Tibial nerve (tissue), 4 donors: ENCODE data around the gene ASTL. TPM values are rescaled to one million over a fixed set of nuclear protein-coding genes. Genes with fewer than 3 reads are reported as not detected.
"Not testable (repeated sequence)": the region's sequence is repeated elsewhere in the genome, so short reads cannot be mapped to it uniquely, and the experiment has no call there.

Experiments used
- DNase-seq, 2 donors: peaks; one replicate each; pipeline ENCODE4 v3.0.0-alpha.2; 2019; ENCODE audit warnings: low spot score in 2 of 2
- H3K27ac ChIP-seq, 4 donors: fragments of 200-600 bp; sonication (generic) in 3 of 4; one replicate each; pipeline ENCODE4 v1.5.1; 2017 to 2019; ENCODE audit warnings: mild to moderate bottlenecking in 1 of 4
- H3K27me3 ChIP-seq, 2 donors: fragments of 200-600 bp; sonication (generic) in 1 of 2; one replicate each; pipeline versions ENCODE4 v1.5.1 to v1.6.0; 2017 to 2019
- H3K36me3 ChIP-seq, 3 donors: fragments of 200-600 bp; sonication (generic); one replicate each; pipeline ENCODE4 v1.5.1; 2018 to 2019
- H3K4me1 ChIP-seq, 4 donors: fragments of 200-600 bp; sonication (generic) in 3 of 4; one replicate each; pipeline ENCODE4 v1.5.1; 2017 to 2019
- H3K4me3 ChIP-seq, 4 donors: fragments of 200-600 bp; sonication (generic) in 3 of 4; one replicate each; pipeline ENCODE4 v1.5.1; 2017 to 2019; ENCODE audit warnings: mild to moderate bottlenecking in 1 of 4, moderate library complexity in 1 of 4
- H3K9me3 ChIP-seq, 4 donors: fragments of 200-600 bp; sonication (generic) in 3 of 4; one replicate each; pipeline ENCODE4 v1.5.1; 2017 to 2019
- CTCF ChIP-seq, 5 experiments: fragments of 200-600 bp in 3 of 5; fragments of 450-650 bp in 2 of 5; sonication (generic) in 3 of 5; IDR thresholded peaks; one replicate each; pipeline ENCODE4 v1.5.1; 2016 to 2019; ENCODE audit warnings: antibody characterized with exemption in 5 of 5, mild to moderate bottlenecking in 3 of 5, moderate library complexity in 2 of 5
- EP300 ChIP-seq, 2 donors: sonication (generic); formaldehyde crosslinking; IDR thresholded peaks; one replicate each; pipeline ENCODE4 v1.6.1; 2017; ENCODE audit warnings: antibody characterized with exemption in 2 of 2, mild to moderate bottlenecking in 1 of 2
- POLR2A ChIP-seq, 2 donors: fragments of 450-650 bp; IDR thresholded peaks; one replicate each; pipeline ENCODE4 v1.6.1; 2017; ENCODE audit warnings: antibody characterized with exemption in 2 of 2, mild to moderate bottlenecking in 2 of 2, moderate library complexity in 2 of 2
- WGBS, 2 donors: methylation state at CpG; one replicate each; pipeline ENCODE4 v1.1.5; 2018; 5-methylcytosine and 5-hydroxymethylcytosine counted together
- total RNA-seq, 4 donors: library from RNA; depleted of rRNA; stranded (reverse); fragments of >200 nt; gene quantifications; one replicate each; pipeline ENCODE4 v1.1.0, GENCODE V29; 2016

Gene ASTL
- total RNA-seq, 4 donors from 2014 or later, result 0.60 TPM; not detected in 3

GRCh38 chr2:96142217-96143113 is 4.2 kb upstream of the ASTL start:
- DNase-seq, result no peak
- Histone ChIP-seq H3K4me1 (peaks cover 0 to 26% (median 12%) of the 10 kb centered on the region in 4 donors), H3K27me3 (peaks cover 0 to 14% of the 10 kb centered on the region in 2 donors), H3K36me3 (no peaks in the 10 kb centered on the region), H3K4me3 (no peak overlapping the region), H3K9me3 (no peaks in the 10 kb centered on the region), H3K27ac (no peak overlapping the region)
- no peak for TF ChIP-seq EP300 (IDR thresholded peaks at IDR 0.05)
- 82 to 83% methylated on average over 15 to 24 of the region's 26 CpGs for WGBS, 2 donors

- WGBS, 2 donors, result 92 to 98% methylated on average over 5 of the region's 5 CpGs
- not testable (repeated sequence) for H3K4me3 ChIP-seq, H3K9me3 ChIP-seq, DNase-seq, H3K36me3 ChIP-seq, H3K27ac ChIP-seq
- H3K4me1 ChIP-seq, result peaks cover 0 to 22% (median 8%) of the 10 kb centered on the region in 4 donors
- H3K27me3 ChIP-seq, result peaks cover 0 to 18% of the 10 kb centered on the region in 2 donors
Measured at GRCh38 chr2:96141624-96141967, 3.3 kb upstream of the ASTL start.

- DNase-seq, result no peak
- H3K4me3 ChIP-seq, result no peak overlapping the region
- no peak overlapping the region for H3K27ac ChIP-seq
- H3K4me1 ChIP-seq, result peaks cover 0 to 17% (median 8%) of the 10 kb centered on the region in 4 donors
- WGBS, 2 donors, result 93 to 95% methylated on average over 13 of the region's 13 CpGs
- TF ChIP-seq EP300 (IDR thresholded peaks at IDR 0.05), result no peak
- no peak for TF ChIP-seq POLR2A (IDR thresholded peaks at IDR 0.05)
- no peaks in the 10 kb centered on the region for H3K9me3 ChIP-seq
- H3K27me3 ChIP-seq, result peaks cover 0 to 18% of the 10 kb centered on the region in 2 donors
- no peaks in the 10 kb centered on the region for H3K36me3 ChIP-seq
Measured at GRCh38 chr2:96140941-96141623, 2.8 kb upstream of the ASTL start.

- no peaks in the 10 kb centered on the region for H3K9me3 ChIP-seq
- no peak overlapping the region for H3K27ac ChIP-seq
- H3K36me3 ChIP-seq, result no peaks in the 10 kb centered on the region
- peaks cover 0 to 3% (median 0%) of the 10 kb centered on the region in 4 donors for H3K4me1 ChIP-seq
- DNase-seq, result no peak
- WGBS, 2 donors, result 77 to 81% methylated on average over 7 of the region's 7 CpGs
- H3K4me3 ChIP-seq, result no peak overlapping the region
- no peak for TF ChIP-seq CTCF (IDR thresholded peaks at IDR 0.05)
- TF ChIP-seq EP300 (IDR thresholded peaks at IDR 0.05), result no peak
- TF ChIP-seq POLR2A (IDR thresholded peaks at IDR 0.05), result no peak
- H3K27me3 ChIP-seq, result peaks cover 0 to 14% of the 10 kb centered on the region in 2 donors
Measured at GRCh38 chr2:96139181-96139758, 968 bp upstream of the ASTL start.

GRCh38 chr2:96137321-96138178 is 752 bp downstream of the ASTL start:
- Histone ChIP-seq H3K4me1 (no peaks in the 10 kb centered on the region), H3K27ac (no peak overlapping the region), H3K36me3 (no peaks in the 10 kb centered on the region), H3K4me3 (no peak overlapping the region), H3K27me3 (peaks cover 0 to 5% of the 10 kb centered on the region in 2 donors), H3K9me3 (no peaks in the 10 kb centered on the region)
- TF ChIP-seq EP300 (IDR thresholded peaks at IDR 0.05) (no peak), CTCF (IDR thresholded peaks at IDR 0.05) (no peak), POLR2A (IDR thresholded peaks at IDR 0.05) (no peak)
- no peak for DNase-seq
- 71 to 81% methylated on average over 11 to 14 of the region's 15 CpGs for WGBS, 2 donors

GRCh38 chr2:96136129-96136720 is 2.1 kb downstream of the ASTL start:
- Histone ChIP-seq H3K9me3 (no peaks in the 10 kb centered on the region), H3K27me3 (peaks cover 0 to 5% of the 10 kb centered on the region in 2 donors), H3K36me3 (no peaks in the 10 kb centered on the region), H3K4me3 (no peak overlapping the region), H3K4me1 (no peaks in the 10 kb centered on the region), H3K27ac (no peak overlapping the region)
- 79 to 87% methylated on average over 8 of the region's 8 CpGs for WGBS, 2 donors
- no peak for DNase-seq
- no peak for TF ChIP-seq POLR2A (IDR thresholded peaks at IDR 0.05)
- TF ChIP-seq EP300 (IDR thresholded peaks at IDR 0.05), result no peak
